Measurements from ENCODE around the gene IRX5. TPM values are rescaled to one million over a fixed set of nuclear protein-coding genes. Genes with fewer than 3 reads are reported as not detected.
A peak's percentile ranks its signal among the peaks of the same experiment; 100 is the strongest.

The IRX5 gene
- 10 to 100 TPM; 25.2 to 36.7 (median 31.6) TPM for polyA plus RNA-seq (ENCODE audit: insufficient read depth in 1 of 5, insufficient read length in 5 of 5, low replicate concordance in 1 of 5)
- long read RNA-seq, donor 1, transcript IRX5-202 (3 exons, 2,401 nt) = major isoform, 19 of 42 reads
- long read RNA-seq, donor 1, transcript IRX5-203 (2 exons, 1,825 nt) = minor isoform, 7 of 42 reads
- long read RNA-seq, donor 1, partial matches to known transcripts = 9 of 42 reads
- long read RNA-seq, donor 1, other reads (novel, unspliced or antisense) = 6 of 42 reads
- long read RNA-seq, donor 2, transcript IRX5-202 (3 exons, 2,401 nt) = major isoform, 8 of 11 reads
- long read RNA-seq, donor 2, partial matches to known transcripts = 0 of 11 reads
- long read RNA-seq, donor 2, other reads (novel, unspliced or antisense) = 0 of 11 reads
- long read RNA-seq, donor 3, transcript IRX5-202 (3 exons, 2,401 nt) = major isoform, 11 of 14 reads
- long read RNA-seq, donor 3, partial matches to known transcripts = 0 of 14 reads
- long read RNA-seq, donor 3, other reads (novel, unspliced or antisense) = 0 of 14 reads
- long read RNA-seq, donor 4, transcript IRX5-202 (3 exons, 2,401 nt) = major isoform, 7 of 10 reads
- long read RNA-seq, donor 4, partial matches to known transcripts = 0 of 10 reads
- long read RNA-seq, donor 4, other reads (novel, unspliced or antisense) = 0 of 10 reads
- long read RNA-seq, donor 5, transcript IRX5-202 (3 exons, 2,401 nt) = major isoform, 12 of 34 reads
- long read RNA-seq, donor 5, partial matches to known transcripts = 20 of 34 reads
- long read RNA-seq, donor 5, other reads (novel, unspliced or antisense) = 0 of 34 reads
- long read RNA-seq, donor 6, transcript IRX5-202 (3 exons, 2,401 nt) = major isoform, 16 of 92 reads
- long read RNA-seq, donor 6, partial matches to known transcripts = 74 of 92 reads
- long read RNA-seq, donor 6, other reads (novel, unspliced or antisense) = 0 of 92 reads
- long read RNA-seq, donor 7, transcript IRX5-202 (3 exons, 2,401 nt) = major isoform, 16 of 19 reads
- long read RNA-seq, donor 7, partial matches to known transcripts = 0 of 19 reads
- long read RNA-seq, donor 7, other reads (novel, unspliced or antisense) = 0 of 19 reads
- long read RNA-seq, donor 8, partial matches to known transcripts = 0 of 5 reads
- long read RNA-seq, donor 8, other reads (novel, unspliced or antisense) = 0 of 5 reads

GRCh38 chr16:54930005-54930868 lies at the start of gene IRX5:
Gene IRX5, plus strand, starts transcription at chr16:54930865. Its CDS starts 334 bp downstream, at chr16:54931199.
- DNase-seq = peak; percentile 87 to 88

DNA sequence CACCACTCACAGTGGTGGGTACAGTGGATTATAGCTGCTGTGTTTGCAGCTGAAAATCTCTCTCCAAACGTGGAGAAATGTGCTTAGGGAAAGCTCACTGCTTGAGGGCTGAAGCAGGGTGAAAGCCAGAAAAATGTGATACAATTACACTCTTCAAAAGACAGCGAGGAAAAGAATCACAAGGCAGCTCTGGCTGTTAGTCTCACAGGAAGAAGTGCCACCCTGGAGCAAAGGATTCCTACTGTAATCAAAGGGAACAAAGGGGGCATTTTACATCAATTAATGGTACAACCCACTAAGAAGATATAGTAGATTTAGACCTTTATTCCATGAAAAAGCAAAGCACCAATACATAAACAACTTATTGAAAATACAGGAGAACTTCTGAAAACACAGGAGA lies 48.1 kb upstream of the IRX5 start:
- DNase-seq = no peak

GRCh38 chr16:54883358-54883757 lies 47.3 kb upstream of the IRX5 start:
- DNase-seq = no peak

DNA sequence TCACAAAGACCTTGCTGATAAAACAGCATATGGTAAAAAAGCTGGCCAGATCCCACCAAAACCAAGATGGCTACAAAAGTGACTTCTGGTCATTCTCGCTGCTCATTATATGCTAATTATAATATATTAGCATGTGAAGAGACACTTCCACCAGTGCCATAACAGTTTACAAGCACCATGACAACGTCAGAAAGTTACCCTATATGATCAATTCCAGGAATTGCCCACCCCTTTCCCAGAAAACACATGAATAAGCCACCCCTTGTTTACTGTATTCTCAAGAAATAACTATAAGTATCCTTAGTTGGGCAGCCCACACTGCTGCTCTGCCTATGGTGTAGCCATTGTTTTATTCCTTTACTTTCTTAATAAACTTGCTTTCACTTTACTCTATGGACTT lies 44.6 kb upstream of the IRX5 start:
- DNase-seq = no peak

- peak; percentile 16 to 40 for DNase-seq
Observed at GRCh38 chr16:54890381-54890780, 40.3 kb upstream of the IRX5 start.

DNA sequence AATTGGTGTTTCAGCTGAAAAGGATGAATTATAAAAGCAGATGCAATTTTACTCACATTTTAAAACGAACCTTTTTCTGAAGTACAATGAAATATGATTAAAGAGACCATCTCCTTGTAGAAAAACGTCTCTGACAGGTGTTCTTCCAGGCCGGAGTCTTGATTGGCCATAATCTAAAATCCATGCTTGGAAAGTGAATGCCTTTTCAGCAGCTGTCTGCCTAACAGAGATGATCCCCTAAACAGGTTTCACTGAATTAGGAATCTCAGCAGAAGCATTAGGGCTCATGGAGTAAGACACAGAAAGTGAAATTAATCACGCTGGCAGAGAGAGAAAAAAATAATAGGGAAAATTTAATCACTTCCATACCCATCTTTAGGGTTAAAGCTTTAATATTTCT lies 39.3 kb upstream of the IRX5 start:
- DNase-seq = no peak

DNA sequence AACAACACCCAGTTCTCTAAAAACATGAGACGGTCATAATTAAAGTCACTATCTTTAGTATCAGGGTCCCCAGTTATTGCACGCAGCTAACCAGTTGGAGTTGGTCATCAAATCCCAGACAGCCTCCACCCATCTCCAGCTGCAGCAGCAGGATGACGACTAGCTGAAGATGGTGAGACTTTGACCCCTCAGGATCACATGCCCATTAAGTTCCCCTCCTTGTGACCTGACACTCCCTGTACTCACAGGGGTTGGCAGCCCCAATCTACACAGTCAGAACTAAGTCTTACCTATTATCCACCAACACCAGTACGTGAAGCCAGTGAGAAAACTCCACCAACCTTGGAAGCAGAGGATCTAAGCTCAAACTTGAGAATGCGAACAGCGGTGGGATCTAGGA lies 37.7 kb upstream of the IRX5 start:
- DNase-seq = no peak

DNA sequence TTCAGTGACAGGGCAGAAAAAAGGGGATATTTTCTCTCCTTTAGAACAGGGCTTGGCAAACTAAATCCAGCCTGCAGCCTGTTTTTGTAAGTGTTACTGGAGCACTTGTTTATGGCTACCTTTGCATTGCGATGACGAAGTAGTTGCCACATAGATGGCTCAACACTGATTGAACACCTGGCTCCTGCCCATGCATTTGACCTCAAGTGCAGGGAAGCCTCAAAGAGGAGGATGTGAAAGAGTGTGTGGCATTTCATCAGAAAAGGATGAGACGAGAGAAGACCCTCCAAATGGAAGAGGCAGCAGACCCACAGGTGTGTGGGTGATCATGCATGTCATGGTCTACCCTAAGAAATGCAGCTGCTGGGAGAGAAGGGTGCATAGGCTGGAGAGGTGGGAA lies 32.7 kb upstream of the IRX5 start:
- DNase-seq = no peak

GRCh38 chr16:54901606-54902005 lies 29.1 kb upstream of the IRX5 start:
- no peak for DNase-seq

- DNase-seq = no peak
Observed at GRCh38 chr16:54903047-54903446, 27.6 kb upstream of the IRX5 start.

- DNase-seq = no peak
Observed at GRCh38 chr16:54911079-54911478, 19.6 kb upstream of the IRX5 start.

- DNase-seq = no peak
Observed at GRCh38 chr16:54912720-54913119, 17.9 kb upstream of the IRX5 start.

DNA sequence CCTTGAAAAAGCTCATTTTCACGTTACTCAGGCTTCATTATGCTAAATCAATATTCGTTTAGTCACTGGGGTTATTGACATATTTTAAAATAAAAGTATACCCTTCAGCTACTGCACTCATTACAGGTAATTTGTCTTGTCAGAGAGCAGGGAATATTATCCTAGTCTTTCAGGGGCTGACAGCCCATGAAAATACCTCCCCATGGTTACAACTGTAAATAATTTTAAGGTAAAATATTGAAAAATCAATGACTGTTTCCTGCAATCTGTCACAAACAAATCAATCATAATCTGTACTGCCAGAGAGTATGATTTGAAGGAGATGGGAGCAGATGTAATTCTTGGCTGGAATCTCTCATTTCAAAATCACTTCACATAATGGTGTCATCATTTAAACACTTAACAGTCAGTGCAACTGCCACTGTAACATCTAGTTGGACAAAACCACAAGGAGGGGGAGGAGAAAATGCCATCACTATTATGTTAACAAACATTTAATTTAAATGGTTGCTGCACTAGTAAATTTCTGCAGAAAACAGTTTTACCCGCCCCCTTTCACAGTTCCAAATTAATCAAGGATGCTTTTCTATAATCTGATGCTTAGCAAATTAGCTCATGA lies 9.3 kb upstream of the IRX5 start:
- DNase-seq = no peak

DNA sequence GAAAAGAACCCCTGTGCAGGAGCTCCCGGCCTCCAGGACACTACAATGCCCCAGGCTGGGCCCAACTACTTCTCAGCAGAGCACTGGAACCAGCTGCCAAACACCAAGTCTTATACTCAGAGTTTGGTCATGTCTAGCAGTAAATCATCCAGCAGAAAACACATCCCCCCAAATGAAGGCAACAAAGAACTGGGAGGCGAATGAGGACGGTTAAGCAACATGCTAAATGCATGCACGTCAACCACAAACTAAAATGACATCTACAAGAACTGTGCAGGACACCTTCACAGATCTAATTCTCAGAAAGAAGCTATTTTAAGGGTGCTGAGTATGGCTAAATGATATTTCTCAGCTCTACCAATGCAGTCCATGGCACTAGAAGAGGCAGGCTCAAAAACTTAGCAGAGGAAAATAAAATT lies 7.6 kb upstream of the IRX5 start:
- DNase-seq = no peak

GRCh38 chr16:54923988-54924387 lies 6.7 kb upstream of the IRX5 start:
- no peak for DNase-seq

- DNase-seq = no peak
Observed at GRCh38 chr16:54926166-54926838, 4.4 kb upstream of the IRX5 start.

- DNase-seq = no peak
Observed at GRCh38 chr16:54927125-54928015, 3.3 kb upstream of the IRX5 start.

- DNase-seq = no peak
Observed at GRCh38 chr16:54928016-54928356, 2.7 kb upstream of the IRX5 start.

GRCh38 chr16:54928411-54929089 lies 2.1 kb upstream of the IRX5 start:
- DNase-seq = no peak

All from right lung (tissue), 10 donors.